HEK293 (cell line): ENCODE measurements around the gene CDK14.

Experiments
- CTCF ChIA-PET: fragments of 350-600 bp; formaldehyde crosslinking; extraction: SDS; loops from one replicate; lab custom pipeline; 2021; ENCODE audit warnings: antibody characterized with exemption; lab: Yijun Ruan, JAX
- POLR2A ChIA-PET: fragments of 300-600 bp; formaldehyde crosslinking; extraction: SDS; loops from one replicate; lab custom pipeline; 2020; ENCODE audit warnings: antibody characterized with exemption, inconsistent platforms; lab: Yijun Ruan, JAX
- H3K27ac ChIP-seq: fragments of 200-500 bp; sonication (Bioruptor generic); 2 replicates; pipeline ENCODE4 v1.5.1; 2014; ENCODE audit warnings: low read depth, low read length, control low read depth, inconsistent platforms; ENCODE audit errors: extremely low read depth
- H3K36me3 ChIP-seq, 2 experiments: fragments of 200-500 bp in 1 of 2; sonication (Bioruptor generic) in 1 of 2; 1 replicate in 1 of 2; 2 replicates in 1 of 2; pipeline ENCODE4 v1.5.1; 2014 to 2017; ENCODE audit warnings: inconsistent platforms in 2 of 2, low read length in 2 of 2; ENCODE audit not compliant: control insufficient read depth in 2 of 2, insufficient read depth in 1 of 2
- H3K4me1 ChIP-seq: fragments of 200-500 bp; sonication (Bioruptor generic); 2 replicates; pipeline ENCODE4 v1.5.1; 2014; ENCODE audit warnings: mild to moderate bottlenecking, low read length, inconsistent platforms; ENCODE audit not compliant: control insufficient read depth, insufficient read depth
- H3K4me3 ChIP-seq: 2 replicates; pipeline ENCODE4 v1.5.1; 2011; ENCODE audit warnings: low read depth, mild to moderate bottlenecking, control low read depth, low read length, moderate library complexity
- H3K9me3 ChIP-seq: fragments of 200-500 bp; sonication (Bioruptor generic); 2 replicates; pipeline ENCODE4 v1.5.1; 2014; ENCODE audit warnings: low read depth, low read length, inconsistent platforms; ENCODE audit not compliant: control insufficient read depth, insufficient read depth
- ATF2 ChIP-seq: fragments of 450-650 bp; formaldehyde crosslinking; IDR thresholded peaks from 2 replicates; pipeline ENCODE4 v1.5.1; 2016; ENCODE audit warnings: missing biosample characterization, missing genetic modification characterization, low read depth
- GFI1B ChIP-seq: fragments of 450-650 bp; formaldehyde crosslinking; IDR thresholded peaks from 2 replicates; pipeline ENCODE4 v1.5.1; 2016; ENCODE audit warnings: missing biosample characterization, missing genetic modification characterization
- PBX3 ChIP-seq: sonication (generic); formaldehyde crosslinking; IDR thresholded peaks from 2 replicates; pipeline ENCODE4 v1.8.1; 2022; ENCODE audit warnings: mild to moderate bottlenecking, moderate library complexity, missing genetic modification reagents
- PRDM1 ChIP-seq: fragments of 450-650 bp; formaldehyde crosslinking; IDR thresholded peaks from 2 replicates; pipeline ENCODE4; 2016; ENCODE audit warnings: missing biosample characterization, missing genetic modification characterization
- PRDM2 ChIP-seq: fragments of 450-650 bp; formaldehyde crosslinking; IDR thresholded peaks from 2 replicates; pipeline ENCODE4 v1.5.1; 2016; ENCODE audit warnings: missing biosample characterization, missing genetic modification characterization, borderline replicate concordance
- RBAK ChIP-seq: fragments of 450-650 bp; formaldehyde crosslinking; IDR thresholded peaks from 2 replicates; pipeline ENCODE4 v1.5.1; 2016; ENCODE audit warnings: missing biosample characterization, missing genetic modification characterization
- SP7 ChIP-seq: fragments of 450-650 bp; formaldehyde crosslinking; IDR thresholded peaks from 2 replicates; pipeline ENCODE4 v1.5.1; 2016; ENCODE audit warnings: missing biosample characterization, missing genetic modification characterization
- WT1 ChIP-seq: fragments of 450-650 bp; formaldehyde crosslinking; IDR thresholded peaks from 2 replicates; pipeline ENCODE4 v1.5.1; 2016; ENCODE audit warnings: missing biosample characterization, missing genetic modification characterization
- ZFP41 ChIP-seq: fragments of 450-650 bp; formaldehyde crosslinking; IDR thresholded peaks from 2 replicates; pipeline ENCODE4 v1.5.1; 2016; ENCODE audit warnings: missing biosample characterization, missing genetic modification characterization, borderline replicate concordance
- ZNF174 ChIP-seq: fragments of 450-650 bp; formaldehyde crosslinking; IDR thresholded peaks from 2 replicates; pipeline ENCODE4 v1.5.0; 2017; ENCODE audit warnings: missing biosample characterization, mild to moderate bottlenecking, missing genetic modification characterization
- ZNF24 ChIP-seq: fragments of 450-650 bp; formaldehyde crosslinking; IDR thresholded peaks from 2 replicates; pipeline ENCODE4 v1.5.1; 2016; ENCODE audit warnings: missing biosample characterization, missing genetic modification characterization
- ZNF324 ChIP-seq: fragments of 450-650 bp; formaldehyde crosslinking; IDR thresholded peaks from 2 replicates; pipeline ENCODE4 v1.5.1; 2016; ENCODE audit warnings: missing biosample characterization, missing genetic modification characterization
- ZNF366 ChIP-seq: fragments of 450-650 bp; formaldehyde crosslinking; conservative IDR thresholded peaks from 2 replicates; pipeline ENCODE4 v1.5.1; 2016; ENCODE audit warnings: missing biosample characterization, missing genetic modification characterization
- ZNF37A ChIP-seq: fragments of 450-650 bp; IDR thresholded peaks from 2 replicates; pipeline ENCODE4 v1.5.1; 2018; ENCODE audit warnings: missing biosample characterization, missing genetic modification characterization
- ZNF416 ChIP-seq: fragments of 450-650 bp; formaldehyde crosslinking; IDR thresholded peaks from 2 replicates; pipeline ENCODE4 v1.5.1; 2016; ENCODE audit warnings: missing biosample characterization, missing genetic modification characterization
- ZNF488 ChIP-seq: fragments of 450-650 bp; formaldehyde crosslinking; IDR thresholded peaks from 2 replicates; pipeline ENCODE4 v1.5.1; 2016; ENCODE audit warnings: missing biosample characterization, missing genetic modification characterization
- ZNF560 ChIP-seq: fragments of 450-650 bp; formaldehyde crosslinking; IDR thresholded peaks from 2 replicates; pipeline ENCODE4 v1.5.1; 2017; ENCODE audit warnings: missing biosample characterization, missing genetic modification characterization, borderline replicate concordance
- ZNF621 ChIP-seq: fragments of 450-650 bp; formaldehyde crosslinking; IDR thresholded peaks from 2 replicates; pipeline ENCODE4 v1.5.1; 2017; ENCODE audit warnings: missing biosample characterization, missing genetic modification characterization
- ZNF768 ChIP-seq: fragments of 450-650 bp; formaldehyde crosslinking; IDR thresholded peaks from 2 replicates; pipeline ENCODE4 v1.5.1; 2018; ENCODE audit warnings: missing biosample characterization, mild to moderate bottlenecking, missing genetic modification characterization
- ZSCAN4 ChIP-seq: fragments of 450-650 bp; formaldehyde crosslinking; IDR thresholded peaks from 2 replicates; pipeline ENCODE4 v1.5.1; 2017; ENCODE audit warnings: missing biosample characterization, missing genetic modification characterization

Gene CDK14

GRCh38 chr7:90568213-90568612, 27.9 kb upstream of the CDK14 start:
- H3K27ac ChIP-seq: no peak overlapping the region

GRCh38 chr7:90569368-90569767, 26.8 kb upstream of the CDK14 start:
- CTCF ChIA-PET: interaction anchor here (0.9 kb wide), 1 partner anchor 11 kb away, joined by 4 read pairs; no protein-coding TSS in a partner anchor
- H3K27ac ChIP-seq: no peak overlapping the region
- H3K9me3 ChIP-seq: no peaks in the 10 kb centered on the region
- POLR2A ChIA-PET: no interaction called here
- no peak overlapping the region for H3K4me3 ChIP-seq
- H3K36me3 ChIP-seq: no peaks in the 10 kb centered on the region
- H3K4me1 ChIP-seq: 0 out of 2 replicates have a peak, but pooled peaks cover 2% of the 10 kb centered on the region
- TF ChIP-seq RBAK (no peak), ZNF416 (no peak), ZSCAN4 (tag by site-specific recombination) (no peak), ZNF324 (tag by site-specific recombination) (no peak), ZNF488 (no peak), PBX3 (CRISPR knock-in tag) (no peak), ZNF366 (tag by site-specific recombination) (no peak), ZFP41 (tag by site-specific recombination) (no peak)

More at GRCh38 chr7:90568213-90568612, 27.9 kb upstream of the CDK14 start:
- Histone ChIP-seq H3K4me1 (0 out of 2 replicates have a peak, but pooled peaks cover 2% of the 10 kb centered on the region), H3K9me3 (no peaks in the 10 kb centered on the region), H3K36me3 (no peaks in the 10 kb centered on the region), H3K4me3 (no peak overlapping the region)
- POLR2A ChIA-PET: no interaction called here
- CTCF ChIA-PET: no interaction called here
- TF ChIP-seq GFI1B (tag by site-specific recombination) (no peak), ZNF24 (tag by site-specific recombination) (no peak), PRDM1 (tag by site-specific recombination) (0 out of 2 replicates have a peak, but pooled peaks have one; percentile 35), ATF2 (tag by site-specific recombination) (peak; percentile 78), ZNF621 (tag by site-specific recombination) (no peak), SP7 (tag by site-specific recombination) (no peak), ZNF174 (no peak)

GRCh38 chr7:90570373-90570959, 25.7 kb upstream of the CDK14 start:
- 0 out of 2 replicates have a peak, but pooled peaks cover 2% of the 10 kb centered on the region for H3K4me1 ChIP-seq
- TF ChIP-seq PRDM2 (no peak), ZNF768 (tag by site-specific recombination) (no peak), GFI1B (tag by site-specific recombination) (no peak), ZSCAN4 (tag by site-specific recombination) (no peak), ZNF560 (tag by site-specific recombination) (no peak), WT1 (no peak), ZNF37A (tag by site-specific recombination) (no peak)

More at GRCh38 chr7:90570373-90570959, 25.7 kb upstream of the CDK14 start:
- CTCF ChIA-PET: interaction anchor here (0.8 kb wide), 1 partner anchor 150 kb away, joined by 4 read pairs; no protein-coding TSS in a partner anchor
- Histone ChIP-seq H3K4me3 (no peak overlapping the region), H3K27ac (no peak overlapping the region), H3K36me3 (no peaks in the 10 kb centered on the region), H3K9me3 (no peaks in the 10 kb centered on the region)
- POLR2A ChIA-PET: no interaction called here
